ENCODE results near the gene SNAPIN. TPM values are rescaled to one million over a fixed set of nuclear protein-coding genes. Genes with fewer than 3 reads are reported as not detected.
A peak's percentile ranks its signal among the peaks of the same experiment; 100 is the strongest.

Gene SNAPIN
- total and polyA plus RNA-seq, 9 of the 15 experiments (the other 6 are each of a cell fraction or from before 2014, with no cell fraction given) = 11.2 to 43.9 (median 32.3) TPM

DNA sequence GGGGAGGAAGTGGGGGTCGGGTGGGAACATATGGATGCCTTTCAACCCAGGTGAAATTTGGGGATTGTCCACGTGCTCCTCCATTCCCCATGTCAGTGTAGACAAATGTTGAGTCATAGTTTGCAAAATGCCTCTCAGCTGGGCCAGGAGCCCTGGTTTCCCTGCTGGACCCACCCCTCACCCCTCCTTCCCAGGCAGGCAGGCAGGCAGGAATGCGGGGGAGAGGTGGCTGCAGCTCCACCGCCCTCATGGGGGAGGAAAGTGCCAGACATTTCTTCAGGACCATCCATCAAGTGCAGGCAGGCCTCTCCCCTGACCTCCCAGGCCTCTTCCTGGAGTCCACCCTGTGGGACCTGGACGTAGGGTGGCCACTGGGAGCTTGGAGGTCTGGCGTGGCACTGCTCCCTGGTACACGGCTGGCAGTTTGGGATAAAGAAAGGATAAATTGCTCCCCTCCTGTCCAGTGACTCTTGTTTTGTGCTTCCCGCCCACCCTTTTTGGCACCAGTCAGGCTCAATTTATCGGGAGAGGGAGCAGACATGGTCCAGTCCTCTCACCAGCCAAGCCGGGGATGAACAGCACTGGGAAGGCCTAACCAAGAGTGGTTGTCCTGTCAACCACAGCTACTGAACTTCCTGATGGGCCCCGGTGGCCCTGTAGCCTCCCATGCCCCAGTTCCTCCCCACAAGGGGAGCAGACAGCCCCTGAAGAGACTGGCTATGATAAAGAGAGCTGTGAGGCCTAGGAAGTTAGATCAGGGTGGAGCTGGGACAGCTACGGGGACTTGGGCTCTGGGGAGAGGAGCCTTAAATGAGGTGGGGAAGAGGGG is 38.9 kb downstream of the SNAPIN start (continued):
- TF ChIP-seq TFAP4 (CRISPR knock-in tag; IDR thresholded peaks at IDR 0.05; ENCODE audit: borderline replicate concordance) = peak; percentile 93
- TF ChIP-seq MNT (conservative IDR thresholded peaks at IDR 0.05) = peak; percentile 66 to 77
- peak; percentile 68 for TF ChIP-seq CEBPB (tag; IDR thresholded peaks at IDR 0.05)
- no peak for TF ChIP-seq ARID2 (IDR thresholded peaks at IDR 0.05)
- peak; percentile 86 for TF ChIP-seq BACH1 (tag; IDR thresholded peaks at IDR 0.05)
- TF ChIP-seq STAT5A (IDR thresholded peaks at IDR 0.05; ENCODE audit: borderline replicate concordance, low read length) = no peak
- TF ChIP-seq POLR2G (IDR thresholded peaks at IDR 0.05; ENCODE audit: low read depth, low read length) = peak; percentile 60; the same call in 1 of the 2 replicates
- TF ChIP-seq PHF8 (IDR thresholded peaks at IDR 0.05; ENCODE audit: borderline replicate concordance, low read length) = peak; percentile 21; the same call in 1 of the 2 replicates
- TF ChIP-seq NCOR1 (IDR thresholded peaks at IDR 0.05) = peak; percentile 72; the same call in 1 of the 2 replicates
- peak; percentile 49; the same call in 1 of the 2 replicates for TF ChIP-seq ATF7 (IDR thresholded peaks at IDR 0.05)
- peak; percentile 88 for TF ChIP-seq NFE2 (IDR thresholded peaks at IDR 0.05; ENCODE audit: low read depth)
- no peak for TF ChIP-seq CEBPG (CRISPR knock-in tag; IDR thresholded peaks at IDR 0.05)
- TF ChIP-seq CEBPG (tag; conservative IDR thresholded peaks at IDR 0.05 in 1 of 2, IDR thresholded peaks at IDR 0.05 in 1 of 2) = peak; percentile 47 to 64; a peak in 3 of 4 replicates
- no peak for TF ChIP-seq THAP12 (CRISPR knock-in tag; IDR thresholded peaks at IDR 0.05)
- TF ChIP-seq KLF1 (tag; IDR thresholded peaks at IDR 0.05) = peak; percentile 64
- TF ChIP-seq RBFOX2 (IDR thresholded peaks at IDR 0.05; ENCODE audit: low read depth, low read length) = peak; percentile 68
- TF ChIP-seq MEIS2 (IDR thresholded peaks at IDR 0.05; ENCODE audit: partially characterized antibody) = peak; percentile 97
- TF ChIP-seq ZNF146 (CRISPR knock-in tag; IDR thresholded peaks at IDR 0.05; ENCODE audit: unreplicated experiment) = no peak
- TF ChIP-seq PTRF (tag; IDR thresholded peaks at IDR 0.05) = no peak
- no peak for TF ChIP-seq SRSF3 (IDR thresholded peaks at IDR 0.05; ENCODE audit: insufficient read depth, low read length)
- TF ChIP-seq GABPA (tag; conservative IDR thresholded peaks at IDR 0.05; ENCODE audit: low read depth) = peak; percentile 38; the same call in 1 of the 2 replicates
- TF ChIP-seq NR2C2 (CRISPR knock-in tag; IDR thresholded peaks at IDR 0.05) = peak; percentile 29; the same call in 1 of the 2 replicates
- peak; percentile 29; the same call in 1 of the 2 replicates for TF ChIP-seq NR2C2 (tag; IDR thresholded peaks at IDR 0.05)
- TF ChIP-seq ZNF316 (IDR thresholded peaks at IDR 0.05) = peak; percentile 73

Measured in K562 (cell line).